GM12874 (cell line): ENCODE results near the gene SWSAP1.

ENCODE experiments used
- CTCF ChIP-seq: IDR thresholded peaks from 2 replicates; pipeline ENCODE4 v1.5.1; 2011; ENCODE audit warnings: low read depth, mild to moderate bottlenecking, control low read depth, low read length, moderate library complexity; ENCODE audit not compliant: insufficient read depth

The SWSAP1 gene

DNA sequence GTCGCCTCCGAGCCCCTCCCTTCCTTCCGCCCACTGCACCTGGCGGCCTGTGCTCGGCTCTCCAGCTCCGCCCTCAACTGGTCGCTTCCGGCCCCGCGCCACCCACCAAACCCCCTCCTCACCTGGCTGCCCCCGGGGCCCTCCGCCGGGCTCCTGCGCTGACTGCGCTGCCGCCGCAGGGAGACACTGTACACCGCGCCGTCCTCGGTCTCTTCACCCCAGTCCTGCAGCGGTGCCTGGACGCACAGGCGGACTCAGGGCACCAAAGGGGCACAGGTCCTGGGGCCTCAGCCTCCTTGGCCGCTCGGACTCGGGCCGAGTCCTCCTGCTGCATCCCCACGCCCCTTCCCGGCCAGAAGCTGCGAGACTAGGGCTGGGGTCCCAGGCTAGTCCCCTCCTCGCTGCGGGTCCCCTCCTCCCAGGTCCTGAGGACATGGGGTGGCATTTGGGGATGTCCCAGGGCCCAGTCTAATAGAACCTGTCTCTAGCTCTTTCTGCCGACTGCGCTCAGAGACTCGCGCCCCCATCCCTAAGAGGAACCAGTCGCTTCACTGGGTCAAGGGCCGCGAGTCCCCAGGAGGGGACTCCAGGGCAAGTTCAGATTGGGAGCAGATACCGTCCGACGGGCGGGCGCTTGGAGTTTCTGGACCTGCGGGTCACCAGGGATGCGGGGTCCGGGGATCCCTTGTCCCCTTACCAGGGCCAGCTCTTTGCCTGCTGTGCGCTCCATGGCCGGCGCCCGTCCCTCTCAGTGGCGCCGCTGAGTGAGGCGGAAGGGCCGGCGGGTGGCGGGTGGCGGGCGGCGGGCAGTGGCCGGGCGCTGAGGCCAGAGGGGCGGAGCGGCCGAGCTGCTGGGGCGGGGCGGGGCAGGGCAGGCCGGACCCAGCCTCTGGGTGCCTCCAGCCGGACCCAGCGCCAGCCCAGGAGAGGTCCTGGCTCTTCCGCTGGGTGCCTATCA is 44.4 kb downstream of the SWSAP1 start, which contains the start of gene RGL3:
Gene RGL3, minus strand, starts transcription at position 766 of the 958 bp plus-strand sequence. Its CDS starts 36 bp downstream, at position 730.
- no peak for TF ChIP-seq CTCF

GRCh38 chr19:11420429-11421370 is 46.2 kb downstream of the SWSAP1 start:
- TF ChIP-seq CTCF, result no peak

GRCh38 chr19:11421371-11422098 is 47.1 kb downstream of the SWSAP1 start:
- no peak for TF ChIP-seq CTCF

DNA sequence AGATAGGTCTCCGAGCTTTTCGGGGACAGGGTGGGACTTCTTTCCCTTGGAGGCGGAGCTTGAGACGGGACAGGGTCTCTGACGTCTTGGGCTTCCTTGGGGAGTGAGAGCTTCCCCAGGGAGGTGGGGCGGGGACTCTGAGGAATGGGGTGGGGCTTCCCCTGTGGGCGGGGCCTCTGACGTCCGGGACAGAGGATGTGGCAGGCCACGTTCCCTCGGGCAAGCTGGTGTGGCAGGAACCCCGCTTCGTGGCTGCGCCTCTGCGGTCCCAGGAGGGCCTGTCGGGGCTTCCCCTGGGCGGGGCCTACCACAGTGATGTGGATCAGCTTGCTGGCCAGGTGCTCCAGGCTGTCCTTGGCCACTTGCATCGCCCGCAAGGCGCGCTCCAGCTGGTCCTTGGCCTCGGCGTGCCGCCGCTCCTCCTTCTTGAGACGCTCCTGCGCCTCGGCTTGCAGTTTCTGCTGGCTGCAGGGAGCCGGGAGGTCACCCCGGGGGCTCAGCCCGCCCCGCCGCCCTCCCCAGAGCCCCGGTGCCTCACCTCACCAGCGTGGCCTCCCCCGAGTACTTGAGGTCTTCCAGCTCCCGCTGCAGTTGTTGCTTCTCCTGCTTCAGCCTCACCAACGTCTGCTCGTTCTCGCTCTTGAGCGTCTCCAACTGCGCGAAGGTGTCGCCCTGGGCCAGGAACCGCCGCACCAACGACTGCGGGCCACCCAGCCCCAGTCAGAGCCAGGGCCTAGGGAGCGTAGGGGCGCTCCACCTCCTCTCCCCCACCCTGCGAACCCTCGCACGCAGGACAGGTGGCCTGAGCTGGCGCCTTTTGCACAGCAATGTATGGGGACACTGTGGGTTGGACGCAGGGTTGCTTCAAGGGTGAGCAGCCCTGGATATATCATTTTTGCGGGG is 47.9 kb downstream of the SWSAP1 start:
- TF ChIP-seq CTCF, result no peak

DNA sequence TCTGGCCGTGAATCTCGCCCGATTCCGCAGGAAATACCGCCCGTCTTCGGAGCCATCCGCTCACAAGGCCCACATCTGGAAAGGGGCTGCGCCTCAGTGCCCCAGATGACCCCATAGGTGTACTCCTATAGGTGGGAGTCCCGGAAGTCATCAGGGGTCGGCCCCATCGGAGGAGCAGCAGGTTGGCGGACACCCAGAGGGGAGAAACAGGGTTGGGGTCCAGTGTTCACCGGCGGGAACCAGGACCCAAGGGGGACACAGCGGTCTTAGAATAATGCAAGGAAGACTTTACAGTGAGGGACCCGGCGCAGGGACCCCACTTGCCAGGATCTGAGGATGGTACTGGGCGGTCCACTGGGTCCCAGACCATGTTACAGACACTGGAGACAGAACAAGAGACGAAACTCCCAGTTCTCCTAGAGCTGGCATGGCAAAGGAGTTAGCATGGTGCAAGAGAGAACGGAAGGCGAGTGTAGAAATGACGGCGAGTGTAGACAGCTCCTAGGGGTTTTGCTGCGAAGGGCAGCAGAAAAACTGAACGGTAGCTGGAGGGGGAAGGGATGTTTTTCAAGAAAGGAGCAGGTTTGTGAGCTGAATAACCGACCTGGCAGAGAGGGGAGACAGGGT is 48.8 kb downstream of the SWSAP1 start:
- no peak for TF ChIP-seq CTCF

DNA sequence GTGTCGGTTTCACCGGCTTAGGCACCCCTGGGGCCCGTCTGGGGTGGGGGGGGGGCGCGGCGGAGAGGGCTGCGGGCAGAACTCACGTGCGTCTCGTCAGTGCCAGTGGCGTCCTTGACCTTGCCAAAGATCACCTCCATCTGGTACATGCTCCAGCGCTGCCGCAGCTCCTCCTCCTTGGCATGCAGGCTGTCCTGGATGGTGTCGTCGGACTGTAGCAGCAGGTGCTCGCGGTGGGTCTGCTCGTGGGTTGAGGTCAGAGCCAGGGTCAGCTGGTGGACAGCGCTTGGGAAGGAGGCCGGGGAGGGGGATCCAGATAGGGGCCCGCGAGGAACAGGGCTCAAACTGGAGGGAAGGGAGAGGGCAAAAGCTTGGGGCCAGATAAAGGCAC is 49.3 kb downstream of the SWSAP1 start:
- TF ChIP-seq CTCF, result no peak
